GM12801 (cell line): ENCODE data around the gene IMMP2L.

Experiments
- TF ChIP-seq, protein P1 (sequence below): IDR thresholded peaks from one replicate; pipeline ENCODE4 v1.5.1; 2011; ENCODE audit warnings: control low read depth; ENCODE audit not compliant: insufficient read length; ENCODE audit errors: extremely low read depth

IMMP2L gene

DNA sequence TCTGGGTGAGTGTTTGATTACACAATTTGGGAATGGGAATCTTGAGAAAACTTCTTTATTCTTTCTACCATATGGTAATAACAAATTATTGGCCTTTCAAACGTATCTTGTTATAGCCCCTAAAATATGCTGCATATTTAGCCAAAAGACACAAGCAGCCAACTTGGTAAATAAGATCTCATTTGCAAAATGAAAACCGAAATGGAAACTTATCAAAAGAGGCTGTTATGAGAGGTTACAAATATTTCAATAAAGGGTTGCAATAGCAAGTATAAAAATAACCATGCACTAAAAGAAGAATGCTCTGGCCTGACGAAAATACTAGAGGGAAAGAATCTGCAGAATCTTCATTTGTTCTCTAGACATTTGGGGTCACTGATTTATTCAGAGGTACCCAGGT, 730.9 kb downstream of the IMMP2L start:
- TF ChIP-seq, protein P1, sequence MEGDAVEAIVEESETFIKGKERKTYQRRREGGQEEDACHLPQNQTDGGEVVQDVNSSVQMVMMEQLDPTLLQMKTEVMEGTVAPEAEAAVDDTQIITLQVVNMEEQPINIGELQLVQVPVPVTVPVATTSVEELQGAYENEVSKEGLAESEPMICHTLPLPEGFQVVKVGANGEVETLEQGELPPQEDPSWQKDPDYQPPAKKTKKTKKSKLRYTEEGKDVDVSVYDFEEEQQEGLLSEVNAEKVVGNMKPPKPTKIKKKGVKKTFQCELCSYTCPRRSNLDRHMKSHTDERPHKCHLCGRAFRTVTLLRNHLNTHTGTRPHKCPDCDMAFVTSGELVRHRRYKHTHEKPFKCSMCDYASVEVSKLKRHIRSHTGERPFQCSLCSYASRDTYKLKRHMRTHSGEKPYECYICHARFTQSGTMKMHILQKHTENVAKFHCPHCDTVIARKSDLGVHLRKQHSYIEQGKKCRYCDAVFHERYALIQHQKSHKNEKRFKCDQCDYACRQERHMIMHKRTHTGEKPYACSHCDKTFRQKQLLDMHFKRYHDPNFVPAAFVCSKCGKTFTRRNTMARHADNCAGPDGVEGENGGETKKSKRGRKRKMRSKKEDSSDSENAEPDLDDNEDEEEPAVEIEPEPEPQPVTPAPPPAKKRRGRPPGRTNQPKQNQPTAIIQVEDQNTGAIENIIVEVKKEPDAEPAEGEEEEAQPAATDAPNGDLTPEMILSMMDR = no peak

DNA sequence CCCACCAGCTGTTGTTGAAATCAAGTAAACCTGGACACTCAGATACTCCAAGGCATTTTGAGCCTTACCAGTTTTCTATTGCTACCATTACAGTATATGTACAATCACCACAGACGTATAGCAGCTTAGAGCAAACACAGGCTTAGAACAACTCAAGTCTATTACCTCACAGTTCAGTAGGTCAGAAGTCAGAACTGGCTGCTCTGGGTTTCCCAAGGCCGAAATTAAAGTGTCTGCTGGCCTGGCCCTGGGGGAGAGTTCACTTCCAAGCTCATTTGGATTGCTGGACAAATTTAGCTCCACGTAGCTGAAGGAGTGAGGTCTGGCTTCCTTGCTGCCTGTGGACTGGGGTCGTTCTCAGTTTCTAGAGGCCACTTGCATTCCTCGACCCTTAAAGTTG, 731.5 kb downstream of the IMMP2L start:
- TF ChIP-seq, protein P1 = no peak

DNA sequence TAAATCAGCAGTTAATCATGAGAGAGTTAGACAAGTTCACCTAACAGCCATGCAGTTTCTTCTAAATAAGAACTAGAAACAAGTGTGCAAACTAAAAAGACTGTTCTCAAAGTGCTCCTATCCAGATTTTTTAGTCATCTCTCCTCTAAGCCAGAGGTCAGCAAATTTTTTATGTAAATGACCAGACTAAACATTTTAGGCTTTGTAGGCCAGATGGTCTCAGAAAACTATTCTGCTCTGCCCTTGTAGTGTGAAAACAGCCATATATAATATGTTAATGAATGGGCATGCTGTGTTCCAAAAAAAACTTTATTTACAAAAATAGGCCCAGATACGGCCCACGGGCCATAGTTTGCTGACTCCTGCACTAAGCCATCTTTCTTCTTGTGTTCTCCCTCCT, 734.4 kb downstream of the IMMP2L start:
- TF ChIP-seq, protein P1 = no peak

DNA sequence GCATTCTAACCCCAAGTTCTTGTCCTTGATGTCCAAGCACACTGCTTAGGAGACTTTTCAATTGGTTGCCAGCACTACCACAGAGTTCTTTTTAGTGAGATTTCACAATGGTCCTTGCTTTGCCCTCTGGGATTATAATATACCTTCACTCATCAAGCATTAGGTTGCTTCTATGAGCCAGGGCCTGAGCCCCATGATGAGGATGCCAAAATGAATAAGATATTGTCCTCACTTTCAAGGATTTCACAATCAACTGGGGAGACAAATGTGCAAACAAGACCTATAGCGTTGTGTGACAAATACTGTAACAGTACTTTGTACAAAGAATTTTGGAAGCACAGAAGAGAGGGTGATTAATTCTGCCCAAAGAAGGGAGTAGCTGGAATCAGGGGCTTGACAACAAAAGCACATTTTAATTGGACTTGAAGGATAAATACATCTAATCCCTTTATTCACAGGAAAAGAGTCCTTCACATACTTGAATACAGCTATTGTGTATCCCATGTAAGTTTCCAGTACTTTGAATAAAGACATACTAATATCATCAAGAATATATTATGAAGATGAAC, 734.9 kb downstream of the IMMP2L start:
- TF ChIP-seq, protein P1 = no peak

DNA sequence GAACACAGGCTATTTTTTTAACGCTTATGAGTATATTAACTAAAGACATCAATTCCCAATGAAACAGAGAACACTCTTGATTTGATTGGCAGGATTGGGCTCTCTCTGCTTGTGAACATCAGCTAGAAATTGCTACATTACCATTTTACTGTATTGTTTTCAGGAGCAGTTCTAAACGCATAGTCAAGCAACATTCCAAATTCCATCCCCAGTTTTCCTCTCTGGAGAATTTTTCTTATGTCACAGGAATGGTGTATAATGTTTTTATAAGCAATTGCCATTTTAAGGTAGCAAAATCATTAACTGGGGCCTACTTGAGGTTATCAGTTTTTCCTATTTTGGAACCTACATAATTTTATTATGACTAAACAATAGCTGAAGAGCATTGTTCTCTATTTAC, 748.3 kb downstream of the IMMP2L start:
- TF ChIP-seq, protein P1 = no peak

DNA sequence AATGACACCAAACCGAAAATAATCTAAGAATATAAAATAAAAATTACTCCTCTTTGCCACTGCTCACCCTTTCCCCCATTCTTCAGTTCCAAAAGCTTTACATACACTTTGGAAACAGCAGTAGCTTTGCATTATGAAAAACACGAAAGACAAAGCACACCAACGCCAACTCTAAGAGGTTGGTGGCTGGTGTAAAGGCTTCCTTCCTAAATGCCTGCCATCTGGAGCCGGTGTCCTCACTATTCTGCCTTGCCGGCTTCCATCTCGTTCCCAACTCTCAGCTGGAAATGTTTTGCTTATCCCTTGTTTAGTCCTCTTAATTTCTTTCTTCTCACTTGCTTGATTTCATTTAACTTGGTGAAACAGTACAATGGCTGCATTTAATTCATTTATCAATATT, 752.5 kb downstream of the IMMP2L start:
- TF ChIP-seq, protein P1 = no peak

DNA sequence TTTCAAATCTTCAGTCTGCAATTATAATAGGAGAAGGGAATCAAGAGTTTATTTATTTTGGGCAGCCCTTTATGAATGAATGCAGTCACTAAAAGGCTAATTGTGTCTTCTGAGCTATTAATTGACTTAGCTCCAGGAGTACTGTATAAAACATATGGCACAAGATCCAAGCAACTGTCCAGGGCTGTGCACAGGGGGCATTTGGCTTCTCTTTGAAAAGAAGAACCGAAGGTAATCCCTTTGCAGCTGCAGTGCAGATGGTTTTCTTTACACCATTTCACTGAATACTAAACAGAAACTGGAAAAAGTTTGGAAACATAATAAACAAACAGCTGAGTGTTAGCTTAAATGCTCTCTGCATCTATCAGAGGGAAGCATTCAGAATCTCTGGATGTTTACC, 753.9 kb downstream of the IMMP2L start:
- TF ChIP-seq, protein P1 = no peak

DNA sequence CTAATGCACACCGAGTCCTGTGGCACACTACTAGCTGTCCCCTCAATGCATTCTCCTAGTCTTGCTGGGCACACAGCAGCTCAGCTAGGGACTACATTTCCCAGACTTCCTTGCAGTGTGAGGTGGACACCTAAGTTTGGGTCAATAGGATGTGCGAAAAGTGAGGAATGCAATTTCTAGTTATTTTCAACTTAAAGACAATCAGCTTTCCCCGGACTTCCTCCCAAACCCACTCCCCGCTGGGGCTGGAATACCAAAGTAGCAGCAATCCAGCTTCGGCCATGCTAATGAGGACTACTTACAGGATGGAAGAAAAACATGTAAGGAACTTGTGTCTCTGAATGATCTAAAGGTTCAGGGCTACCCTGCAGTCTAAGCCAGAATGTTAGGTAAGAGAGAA, 757.8 kb downstream of the IMMP2L start:
- TF ChIP-seq, protein P1 = no peak
